HG03460 (cell line): ENCODE data around the gene CEMIP2.

Source experiments
- ATAC-seq: cut with Tn5 transposase; IDR thresholded peaks from one replicate; pipeline ENCODE4 v1.9.1; 2021; ENCODE audit not compliant: unreplicated experiment

The CEMIP2 gene

DNA sequence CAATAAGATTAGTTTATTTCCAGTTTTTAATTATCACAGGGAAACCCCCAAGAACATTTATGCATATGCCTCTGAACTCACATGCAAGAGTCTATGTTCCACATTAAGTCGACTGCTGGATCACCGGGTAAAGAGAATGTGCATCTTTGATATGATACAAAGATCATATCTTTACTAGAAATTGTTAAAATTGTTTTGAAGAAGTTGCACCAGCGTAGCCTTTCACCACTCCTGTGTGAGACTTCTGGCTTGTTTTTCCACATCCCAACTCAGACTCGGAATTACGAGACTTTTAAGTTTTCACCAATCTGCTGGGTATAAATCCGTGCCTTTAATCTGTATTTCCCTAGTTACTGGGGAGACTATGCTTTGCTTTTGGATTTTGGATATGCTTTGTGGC is 113.2 kb downstream of the CEMIP2 start:
- ATAC-seq: no peak

GRCh38 chr9:71652480-71652879 is 115.8 kb downstream of the CEMIP2 start:
- ATAC-seq: no peak

GRCh38 chr9:71648453-71648852 is 119.9 kb downstream of the CEMIP2 start:
- ATAC-seq: no peak

DNA sequence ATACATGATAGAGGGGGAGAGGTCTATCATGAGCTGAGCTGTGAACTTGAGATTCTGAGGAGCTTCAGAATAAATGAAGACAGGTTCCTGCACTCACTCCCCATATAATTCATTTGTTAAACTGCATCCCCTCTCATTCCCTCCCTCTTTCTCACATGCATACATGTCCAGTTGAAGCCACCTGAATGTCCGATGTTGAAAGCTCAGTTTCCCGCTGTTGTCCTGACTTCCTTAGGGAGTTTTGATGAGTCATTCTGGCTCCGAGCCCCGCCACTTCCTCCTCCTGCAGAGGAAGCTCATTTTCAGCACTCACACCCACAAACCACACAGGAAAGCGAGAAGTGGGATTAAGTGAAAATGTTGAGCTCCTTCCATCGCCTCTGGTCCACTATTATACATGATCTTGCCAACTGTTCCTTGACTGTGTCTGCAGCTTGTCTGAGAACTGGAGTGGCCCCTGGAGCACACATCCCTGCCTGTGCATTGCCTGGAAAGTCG is 121.2 kb downstream of the CEMIP2 start:
- ATAC-seq: peak; percentile 40

GRCh38 chr9:71646131-71646530 is 122.2 kb downstream of the CEMIP2 start:
- no peak for ATAC-seq

DNA sequence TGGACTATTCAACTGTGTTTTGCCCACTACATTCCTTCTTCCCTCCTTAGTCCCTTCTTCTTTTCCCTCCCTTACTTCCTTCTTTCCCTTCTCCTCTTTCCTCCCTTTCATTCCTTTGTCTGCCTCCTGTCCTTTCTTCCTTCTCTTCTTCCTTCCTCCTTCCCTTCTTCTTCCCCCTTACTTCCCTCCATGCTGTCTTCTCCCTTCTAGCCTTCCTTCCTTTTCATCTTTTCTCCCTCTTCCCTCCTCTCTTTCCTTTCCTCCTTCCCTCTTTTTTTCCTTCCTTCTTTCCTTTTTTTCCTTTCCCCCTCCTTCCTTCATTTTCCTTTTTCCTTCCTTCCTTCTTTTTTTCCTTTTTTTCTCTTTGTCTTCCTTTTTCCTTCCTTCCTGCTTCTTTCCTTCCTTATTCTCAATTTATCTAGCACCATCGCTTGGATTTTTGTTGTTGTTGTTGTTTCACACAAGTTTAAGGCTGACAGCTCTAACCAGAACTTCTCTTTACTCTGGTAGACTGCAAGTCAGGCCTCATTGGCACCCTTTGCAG is 123.4 kb downstream of the CEMIP2 start:
- ATAC-seq: no peak

DNA sequence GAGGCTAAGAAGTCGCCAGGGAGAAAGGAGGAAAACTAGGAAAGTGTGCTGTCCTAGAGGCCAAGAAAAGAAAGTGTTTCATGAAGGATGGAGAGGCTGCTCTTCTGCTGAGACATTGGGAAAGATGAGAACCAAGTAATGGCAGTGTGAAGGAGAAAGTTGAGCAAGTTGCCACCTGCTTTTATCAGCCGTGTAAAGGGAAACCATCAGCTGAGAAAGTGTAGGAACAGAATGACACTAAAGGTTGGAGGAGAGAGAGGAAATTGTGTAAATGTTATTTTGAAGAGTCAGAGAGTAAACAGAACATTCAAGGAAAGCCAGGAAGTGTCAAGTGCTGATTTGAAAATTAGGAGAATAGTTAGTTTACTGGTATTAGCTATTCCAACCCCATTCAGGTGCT is 125.0 kb downstream of the CEMIP2 start:
- ATAC-seq: no peak

GRCh38 chr9:71642056-71642455 is 126.3 kb downstream of the CEMIP2 start:
- ATAC-seq: no peak

DNA sequence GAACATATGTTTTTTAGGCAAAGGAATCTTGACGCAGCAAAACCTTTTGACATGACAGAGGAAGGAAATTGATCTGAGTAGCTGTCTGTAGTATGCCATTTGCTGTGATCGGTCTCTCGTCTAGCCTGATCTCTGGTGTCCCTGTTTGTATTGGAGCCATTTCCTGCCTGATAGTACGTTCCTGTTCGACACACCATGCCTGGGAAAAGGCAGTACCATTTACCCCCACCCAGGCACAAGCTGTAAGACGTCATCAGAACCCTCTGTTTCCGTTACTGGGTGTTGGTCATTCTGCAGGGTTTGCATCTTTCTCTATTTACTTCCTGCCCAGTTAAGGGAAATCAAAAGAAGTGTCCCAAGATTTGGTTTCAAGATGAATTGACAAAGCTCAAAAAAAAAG is 129.7 kb downstream of the CEMIP2 start:
- ATAC-seq: no peak

DNA sequence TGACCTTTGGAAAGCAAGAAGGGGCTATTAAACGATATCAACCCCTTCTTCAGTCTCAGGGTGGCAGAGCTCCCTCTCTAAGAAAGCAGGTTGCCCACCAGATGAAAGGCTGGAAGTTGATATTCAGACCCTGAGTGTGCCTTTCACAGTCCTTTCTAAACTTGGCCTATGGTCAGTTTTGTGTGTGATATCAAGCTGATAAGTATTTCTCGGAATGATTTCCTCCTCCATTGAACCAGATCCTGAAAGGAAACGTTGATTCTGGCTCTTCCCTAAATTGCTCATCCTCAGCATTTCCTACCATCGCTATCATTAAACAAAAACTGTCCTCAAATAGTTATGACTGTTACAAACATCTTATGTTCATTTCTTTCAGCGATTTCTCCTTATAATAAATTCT is 130.4 kb downstream of the CEMIP2 start:
- no peak for ATAC-seq

- no peak for ATAC-seq
Observed at GRCh38 chr9:71637375-71637774, 130.9 kb downstream of the CEMIP2 start.

DNA sequence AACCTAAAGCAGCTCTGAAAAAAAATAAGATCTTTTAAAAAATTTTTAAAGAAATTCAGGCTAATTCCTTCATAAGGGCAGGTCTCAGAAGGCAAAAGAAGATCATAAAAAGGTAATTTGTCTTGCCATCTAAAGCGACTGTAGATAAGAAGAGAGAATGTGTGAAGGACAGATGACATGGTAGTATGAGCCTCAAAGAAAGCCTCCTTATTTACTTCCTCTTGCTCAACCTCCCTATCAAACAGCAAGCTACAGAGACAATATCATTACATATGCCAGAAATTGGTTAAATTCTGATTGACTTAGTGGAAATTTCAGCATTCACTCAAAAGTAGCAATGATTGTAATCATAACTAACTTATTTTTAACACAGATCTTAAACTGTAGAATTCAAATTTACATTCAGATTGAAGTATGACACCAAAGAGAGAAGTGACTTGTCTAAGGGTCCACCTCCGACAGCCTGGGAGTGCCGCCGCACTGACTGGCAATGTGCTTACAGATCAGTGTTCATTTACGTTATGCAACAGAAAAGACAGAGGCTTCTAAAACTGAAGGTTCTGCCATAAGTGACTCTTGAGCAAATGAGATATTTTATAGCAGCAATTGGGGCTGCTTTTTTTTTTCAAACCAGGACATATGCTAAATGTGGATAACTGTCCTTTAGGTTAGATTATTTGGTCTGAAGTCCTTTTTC is 132.0 kb downstream of the CEMIP2 start:
- no peak for ATAC-seq

DNA sequence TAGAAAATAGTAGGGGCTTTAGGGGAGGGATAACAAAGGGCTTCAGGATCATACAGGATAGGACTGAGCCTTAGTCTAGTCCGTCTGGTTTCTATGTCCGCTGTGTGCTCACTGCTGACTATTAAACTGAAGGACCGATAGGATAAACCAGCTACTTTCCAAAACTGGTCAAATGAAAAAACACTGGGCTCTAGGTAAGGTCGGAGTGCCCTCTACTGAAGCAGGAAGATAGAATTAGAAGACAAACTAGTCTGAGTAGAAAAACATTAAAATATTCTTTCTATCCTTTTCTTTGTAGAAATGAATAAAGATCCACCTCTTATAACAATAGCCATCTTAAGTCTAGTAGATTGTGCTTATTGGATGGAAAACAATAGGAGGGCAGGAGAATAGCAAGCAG is 133.6 kb downstream of the CEMIP2 start:
- no peak for ATAC-seq
